ENCODE data around the gene IL10. TPM values are rescaled to one million over a fixed set of nuclear protein-coding genes. Genes with fewer than 3 reads are reported as not detected.

IL10 gene
- total and polyA plus RNA-seq, 7 donors: 1.6 to 16.8 (median 5.4) TPM

- no peaks in the 10 kb centered on the region for H3K27me3 ChIP-seq
- no peak overlapping the region for H3K4me3 ChIP-seq
- no peak overlapping the region for H3K27ac ChIP-seq
- TF ChIP-seq CTCF (IDR thresholded peaks at IDR 0.05): no peak
- TF ChIP-seq POLR2A (IDR thresholded peaks at IDR 0.05): no peak
- TF ChIP-seq POLR2AphosphoS5 (IDR thresholded peaks at IDR 0.05): no peak
- TF ChIP-seq EP300 (IDR thresholded peaks at IDR 0.05): no peak
- 77% methylated on average over 5 of the region's 5 CpGs for WGBS, 2 donors
- H3K9me3 ChIP-seq: no peaks in the 10 kb centered on the region
- no peak for DNase-seq
- intact Hi-C loops (cut with DNase I): no loop called here
- no peaks in the 10 kb centered on the region for H3K4me1 ChIP-seq
- H3K36me3 ChIP-seq: no peaks in the 10 kb centered on the region
Measured at GRCh38 chr1:206786212-206786886, 14.1 kb upstream of the IL10 start.

- Histone ChIP-seq H3K4me3 (no peak overlapping the region), H3K27ac (no peak overlapping the region), H3K4me1 (no peaks in the 10 kb centered on the region), H3K36me3 (no peaks in the 10 kb centered on the region), H3K9me3 (no peaks in the 10 kb centered on the region), H3K27me3 (no peaks in the 10 kb centered on the region)
- 90 to 91% methylated on average over 4 of the region's 4 CpGs for WGBS, 2 donors
- TF ChIP-seq CTCF (IDR thresholded peaks at IDR 0.05) (no peak), POLR2A (IDR thresholded peaks at IDR 0.05) (no peak), EP300 (IDR thresholded peaks at IDR 0.05) (no peak), POLR2AphosphoS5 (IDR thresholded peaks at IDR 0.05) (no peak)
- DNase-seq: no peak
- intact Hi-C loops (cut with DNase I): no loop called here
Measured at GRCh38 chr1:206785182-206785765, 13.0 kb upstream of the IL10 start.

- H3K9me3 ChIP-seq: no peaks in the 10 kb centered on the region
- no peak for DNase-seq
- intact Hi-C loops (cut with DNase I): no loop called here
- H3K4me1 ChIP-seq: no peaks in the 10 kb centered on the region
- no peaks in the 10 kb centered on the region for H3K27me3 ChIP-seq
- H3K36me3 ChIP-seq: no peaks in the 10 kb centered on the region
- TF ChIP-seq POLR2A (IDR thresholded peaks at IDR 0.05) (no peak), POLR2AphosphoS5 (IDR thresholded peaks at IDR 0.05) (no peak), EP300 (IDR thresholded peaks at IDR 0.05) (no peak)
- H3K27ac ChIP-seq: no peak overlapping the region
- no peak overlapping the region for H3K4me3 ChIP-seq
- WGBS, 2 donors: 79 to 87% methylated on average over 17 of the region's 17 CpGs
Measured at GRCh38 chr1:206784471-206784903, 12.2 kb upstream of the IL10 start.

- Histone ChIP-seq H3K4me3 (no peak overlapping the region), H3K27me3 (no peaks in the 10 kb centered on the region), H3K27ac (no peak overlapping the region), H3K4me1 (no peaks in the 10 kb centered on the region), H3K9me3 (no peaks in the 10 kb centered on the region), H3K36me3 (no peaks in the 10 kb centered on the region)
- 93 to 95% methylated on average over 7 of the region's 7 CpGs for WGBS, 2 donors
- no peak for DNase-seq
- TF ChIP-seq POLR2A (IDR thresholded peaks at IDR 0.05): no peak
- no peak for TF ChIP-seq POLR2AphosphoS5 (IDR thresholded peaks at IDR 0.05)
- no peak for TF ChIP-seq CTCF (IDR thresholded peaks at IDR 0.05)
- no peak for TF ChIP-seq EP300 (IDR thresholded peaks at IDR 0.05)
- intact Hi-C loops (cut with DNase I): no loop called here
Measured at GRCh38 chr1:206783506-206783905, 11.2 kb upstream of the IL10 start.

- TF ChIP-seq EP300 (IDR thresholded peaks at IDR 0.05): no peak
- no peak for TF ChIP-seq POLR2A (IDR thresholded peaks at IDR 0.05)
- TF ChIP-seq POLR2AphosphoS5 (IDR thresholded peaks at IDR 0.05): no peak
- TF ChIP-seq CTCF (IDR thresholded peaks at IDR 0.05): no peak
- Histone ChIP-seq H3K4me3 (no peak overlapping the region), H3K27ac (no peak overlapping the region), H3K4me1 (no peaks in the 10 kb centered on the region), H3K36me3 (no peaks in the 10 kb centered on the region), H3K27me3 (no peaks in the 10 kb centered on the region), H3K9me3 (no peaks in the 10 kb centered on the region)
- intact Hi-C loops (cut with DNase I): no loop called here
- 52 to 93% methylated on average over 2 of the region's 2 CpGs for WGBS, 2 donors
- no peak for DNase-seq
Measured at GRCh38 chr1:206782448-206782847, 10.2 kb upstream of the IL10 start.

Measured in sigmoid colon (tissue), 7 donors.